Mammary epithelial cell (primary cell): ENCODE data around the gene TUBA3E.
"Not testable (repeated sequence)": the region's sequence is repeated elsewhere in the genome, so short reads cannot be mapped to it uniquely, and the experiment has no call there.

Source experiments
- EZH2 ChIP-seq: IDR thresholded peaks from 2 replicates; pipeline ENCODE4 v1.6.1; 2012; ENCODE audit warnings: low read length, inconsistent platforms, borderline replicate concordance
- TF ChIP-seq, protein P1 (sequence below), 2 donors: IDR thresholded peaks in 1 of 2; conservative IDR thresholded peaks in 1 of 2; 2 replicates each; pipeline ENCODE4 v1.5.1; 2011 to 2012; ENCODE audit warnings: inconsistent platforms in 2 of 2, low read length in 2 of 2, mild to moderate bottlenecking in 2 of 2, control low read depth in 1 of 2, low read depth in 1 of 2; ENCODE audit not compliant: insufficient read depth in 1 of 2; ENCODE audit errors: extremely low read depth in 1 of 2

DNA sequence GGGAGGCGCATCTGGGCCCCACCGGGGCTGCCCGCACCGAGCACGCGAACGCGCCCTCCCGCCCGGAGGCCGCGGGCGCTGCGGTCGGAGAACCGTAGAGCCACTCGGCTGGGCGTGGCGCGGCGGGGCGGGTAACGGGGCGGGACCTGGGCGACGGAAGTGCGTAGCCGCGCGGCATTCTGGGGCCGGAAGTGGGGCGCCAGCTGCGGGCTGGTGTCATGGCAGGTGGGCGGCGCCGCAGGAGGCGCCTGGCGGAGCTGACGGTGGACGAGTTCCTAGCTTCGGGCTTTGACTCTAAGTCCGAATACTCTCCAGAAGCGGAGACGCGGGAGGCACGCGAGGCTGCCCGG lies 30.9 kb upstream of the TUBA3E start:
- TF ChIP-seq, protein P1, sequence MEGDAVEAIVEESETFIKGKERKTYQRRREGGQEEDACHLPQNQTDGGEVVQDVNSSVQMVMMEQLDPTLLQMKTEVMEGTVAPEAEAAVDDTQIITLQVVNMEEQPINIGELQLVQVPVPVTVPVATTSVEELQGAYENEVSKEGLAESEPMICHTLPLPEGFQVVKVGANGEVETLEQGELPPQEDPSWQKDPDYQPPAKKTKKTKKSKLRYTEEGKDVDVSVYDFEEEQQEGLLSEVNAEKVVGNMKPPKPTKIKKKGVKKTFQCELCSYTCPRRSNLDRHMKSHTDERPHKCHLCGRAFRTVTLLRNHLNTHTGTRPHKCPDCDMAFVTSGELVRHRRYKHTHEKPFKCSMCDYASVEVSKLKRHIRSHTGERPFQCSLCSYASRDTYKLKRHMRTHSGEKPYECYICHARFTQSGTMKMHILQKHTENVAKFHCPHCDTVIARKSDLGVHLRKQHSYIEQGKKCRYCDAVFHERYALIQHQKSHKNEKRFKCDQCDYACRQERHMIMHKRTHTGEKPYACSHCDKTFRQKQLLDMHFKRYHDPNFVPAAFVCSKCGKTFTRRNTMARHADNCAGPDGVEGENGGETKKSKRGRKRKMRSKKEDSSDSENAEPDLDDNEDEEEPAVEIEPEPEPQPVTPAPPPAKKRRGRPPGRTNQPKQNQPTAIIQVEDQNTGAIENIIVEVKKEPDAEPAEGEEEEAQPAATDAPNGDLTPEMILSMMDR (conservative IDR thresholded peaks at IDR 0.05 in 1 of 2, IDR thresholded peaks at IDR 0.05 in 1 of 2; ENCODE audit: extremely low read depth in 1 of 2, insufficient read depth in 1 of 2, low read depth in 1 of 2, low read length in 2 of 2): not testable (repeated sequence)
- not testable (repeated sequence) for TF ChIP-seq EZH2
